NB4 (cell line): ENCODE measurements around the gene RPN1.

Experiments
- DNase-seq: peaks from one replicate; pipeline ENCODE4 v3.0.0; 2010; ENCODE audit warnings: low read depth
- H3K4me3 ChIP-seq: one replicate; pipeline ENCODE4 v1.5.1; 2011; ENCODE audit warnings: mild to moderate bottlenecking, low read depth, low read length, moderate library complexity
- CTCF ChIP-seq: IDR thresholded peaks from one replicate; pipeline ENCODE4 v1.5.1; 2012; ENCODE audit warnings: low read depth, low read length
- MYC ChIP-seq: IDR thresholded peaks from 2 replicates; pipeline ENCODE4 v1.6.1; 2011; ENCODE audit warnings: low read depth, low read length
- POLR2A ChIP-seq: IDR thresholded peaks from 2 replicates; pipeline ENCODE4 v1.6.1; 2011; ENCODE audit warnings: mild to moderate bottlenecking; ENCODE audit not compliant: insufficient read length; ENCODE audit errors: extremely low read depth
- TF ChIP-seq, protein P1 (sequence below): IDR thresholded peaks from 2 replicates; pipeline ENCODE4 v1.6.1; 2011; ENCODE audit warnings: low read depth, low read length

The RPN1 gene

DNA sequence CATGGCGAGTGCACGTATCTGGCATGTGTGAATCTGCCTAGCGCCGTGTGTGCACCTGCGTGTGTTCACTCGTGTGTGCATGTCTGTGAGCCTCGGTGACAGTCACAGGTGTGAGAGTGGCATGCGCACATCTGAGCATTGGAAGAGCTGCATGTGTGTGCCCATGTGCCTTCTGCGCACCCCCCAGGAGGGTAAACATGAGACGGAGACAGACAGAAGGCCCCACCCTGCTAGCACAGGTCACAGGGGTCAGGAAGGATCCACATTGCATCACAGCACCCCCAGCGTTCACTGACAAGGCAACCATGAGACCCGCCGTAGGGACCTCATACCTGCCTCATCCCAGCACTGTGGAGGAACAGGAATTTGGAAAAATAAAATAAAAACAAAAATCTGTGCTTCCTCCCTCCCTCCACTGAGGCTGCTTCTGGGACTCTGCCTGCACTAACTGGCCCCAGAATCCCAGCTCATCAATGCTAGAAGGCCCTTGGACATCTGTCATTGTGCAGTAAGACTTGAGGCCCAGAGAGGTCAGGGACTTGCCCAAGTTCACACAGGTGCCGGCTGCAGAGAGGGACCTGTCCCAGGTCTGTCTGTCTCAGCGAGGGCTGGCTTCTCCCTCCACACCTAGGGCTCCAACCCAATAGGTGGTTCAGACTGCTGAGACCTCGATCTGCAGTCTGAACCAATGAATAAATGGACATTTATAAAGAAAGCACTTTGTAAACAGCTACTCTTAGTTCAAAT lies 37.4 kb downstream of the RPN1 start:
- H3K4me3 ChIP-seq = no peak overlapping the region
- TF ChIP-seq MYC = no peak
- TF ChIP-seq, protein P1, sequence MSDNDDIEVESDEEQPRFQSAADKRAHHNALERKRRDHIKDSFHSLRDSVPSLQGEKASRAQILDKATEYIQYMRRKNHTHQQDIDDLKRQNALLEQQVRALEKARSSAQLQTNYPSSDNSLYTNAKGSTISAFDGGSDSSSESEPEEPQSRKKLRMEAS = peak; percentile 14; the same call in 1 of the 2 replicates
- no peak for DNase-seq

DNA sequence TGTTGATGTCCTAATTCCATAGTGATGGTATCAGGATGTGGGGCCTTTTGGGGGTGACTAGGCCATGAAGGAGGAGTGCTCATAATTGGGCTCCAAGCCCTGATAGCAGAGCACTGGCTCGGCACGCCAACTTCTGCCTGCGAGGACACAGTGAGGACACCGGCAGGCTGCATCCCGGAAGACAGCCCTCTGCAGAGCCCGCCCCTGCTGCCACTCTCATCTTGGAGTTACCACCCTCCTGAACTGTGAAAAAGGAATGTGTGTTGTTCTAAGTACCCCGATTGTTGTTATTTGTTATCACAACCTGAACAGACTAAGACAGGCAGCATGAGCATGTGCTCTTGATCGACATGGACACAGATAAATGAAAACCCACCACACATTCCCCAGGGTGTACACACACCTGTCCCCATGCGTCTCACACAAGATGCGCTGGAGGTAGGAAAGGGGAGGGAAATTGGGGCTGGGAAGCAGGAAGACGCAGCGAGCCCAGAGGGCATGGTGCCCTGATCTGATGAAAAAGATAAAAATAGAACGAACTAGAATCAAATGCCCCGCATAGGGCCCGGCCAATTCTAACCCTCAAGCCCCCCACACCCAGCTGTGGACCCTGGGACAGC lies 40.1 kb downstream of the RPN1 start:
- DNase-seq = no peak
- TF ChIP-seq POLR2A (no peak), CTCF (no peak), MYC (no peak)
- TF ChIP-seq, protein P1 = no peak
- H3K4me3 ChIP-seq = no peak overlapping the region

GRCh38 chr3:128609294-128609693 lies 41.3 kb downstream of the RPN1 start:
- no peak overlapping the region for H3K4me3 ChIP-seq
- DNase-seq = no peak
- TF ChIP-seq, protein P1 = no peak
- TF ChIP-seq POLR2A = no peak
- TF ChIP-seq MYC = no peak
- TF ChIP-seq CTCF = no peak

DNA sequence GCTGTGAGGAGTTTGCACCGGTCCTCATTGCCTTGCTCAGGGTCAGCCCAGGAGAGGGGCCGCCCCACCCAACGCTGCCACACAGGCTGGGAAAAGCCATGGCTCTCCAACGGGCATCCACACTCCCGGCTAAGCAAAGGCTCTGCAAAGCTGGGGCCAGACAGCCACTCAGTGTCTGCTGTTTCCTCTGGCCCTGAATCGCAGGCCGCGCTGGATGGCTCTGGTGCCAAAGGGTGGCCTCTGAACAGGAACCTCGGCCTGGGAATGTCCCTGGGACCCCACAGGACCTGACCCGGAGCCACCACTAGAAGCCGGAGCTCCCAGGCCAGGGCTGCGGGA lies 42.9 kb downstream of the RPN1 start:
- TF ChIP-seq POLR2A = no peak
- no peak for TF ChIP-seq MYC
- no peak for TF ChIP-seq CTCF
- TF ChIP-seq, protein P1 = no peak
- no peak overlapping the region for H3K4me3 ChIP-seq
- no peak for DNase-seq

DNA sequence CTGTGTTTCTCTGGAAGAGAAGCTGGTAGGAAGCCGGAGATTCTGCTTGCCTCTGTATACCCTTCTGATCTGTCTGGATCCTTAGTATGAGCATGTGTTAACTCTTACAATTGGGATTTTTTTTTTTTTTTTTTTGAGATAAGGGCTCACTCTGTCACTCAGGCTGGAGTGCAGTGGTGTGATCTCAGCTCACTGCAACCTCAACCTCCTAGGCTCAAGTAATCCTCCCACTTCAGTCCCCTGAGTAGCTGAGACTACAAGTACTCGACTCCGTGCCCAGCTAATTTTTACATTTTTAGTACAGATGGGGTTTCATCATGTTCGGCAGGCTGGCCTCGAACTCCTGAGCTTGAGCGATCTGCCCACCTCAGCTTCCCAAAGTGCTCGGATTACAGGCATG lies 44.5 kb downstream of the RPN1 start:
- TF ChIP-seq, protein P1 = no peak
- TF ChIP-seq CTCF = no peak
- TF ChIP-seq MYC = no peak
- no peak for TF ChIP-seq POLR2A
- no peak overlapping the region for H3K4me3 ChIP-seq
- peak; percentile 60 for DNase-seq

GRCh38 chr3:128605091-128606046 lies 45.2 kb downstream of the RPN1 start:
- DNase-seq = peak; percentile 48
- TF ChIP-seq CTCF = peak; percentile 2
- TF ChIP-seq POLR2A = no peak
- H3K4me3 ChIP-seq = no peak overlapping the region
